Naive thymus-derived CD4-positive, alpha-beta T cell (primary cell): ENCODE results near the gene UEVLD. TPM values are rescaled to one million over a fixed set of nuclear protein-coding genes. Genes with fewer than 3 reads are reported as not detected.

Experiments used
- ATAC-seq: fragments of 150-1000 bp; cut with Tn5 transposase; 2 replicates; pipeline ENCODE4 v1.10.0; 2021; ENCODE audit warnings: mild to moderate bottlenecking, moderate library complexity
- CTCF ChIA-PET: fragments of 350-600 bp; sonication (Branson Sonifier 250); formaldehyde crosslinking; loops from one replicate; lab custom pipeline; 2021; ENCODE audit warnings: antibody characterized with exemption; lab: Charles Lee
- POLR2A ChIA-PET: fragments of 350-600 bp; sonication (Branson Sonifier 250); formaldehyde crosslinking; loops from one replicate; lab custom pipeline; 2021; ENCODE audit warnings: antibody characterized with exemption, inconsistent platforms; lab: Charles Lee
- DNase-seq, 9 donors: peaks; one replicate each; pipeline versions ENCODE4 v3.0.0 to v3.0.0-alpha.2; 2020 to 2022; ENCODE audit warnings: mixed read lengths in 1 of 9
- H3K27ac ChIP-seq: one replicate; pipeline ENCODE4 v1.7.0; 2013; ENCODE audit warnings: mild to moderate bottlenecking, low read depth, low read length, moderate library complexity
- H3K27me3 ChIP-seq, 2 donors: one replicate each; pipeline ENCODE4 v1.7.0; 2013; ENCODE audit warnings: low read length in 2 of 2, mild to moderate bottlenecking in 2 of 2, moderate library complexity in 2 of 2; ENCODE audit not compliant: control insufficient read depth in 2 of 2, insufficient read depth in 2 of 2
- H3K36me3 ChIP-seq, 3 experiments: 1 replicate in 2 of 3; 2 replicates in 1 of 3; pipeline ENCODE4 v1.7.0; 2013; ENCODE audit warnings: low read length in 3 of 3, mild to moderate bottlenecking in 3 of 3, moderate library complexity in 1 of 3; ENCODE audit not compliant: insufficient read depth in 3 of 3, control insufficient read depth in 2 of 3
- H3K4me1 ChIP-seq, 2 donors: one replicate each; pipeline ENCODE4 v1.7.0; 2013; ENCODE audit warnings: low read length in 2 of 2, mild to moderate bottlenecking in 2 of 2, moderate library complexity in 1 of 2; ENCODE audit not compliant: control insufficient read depth in 2 of 2, insufficient read depth in 2 of 2
- H3K4me3 ChIP-seq: 2 replicates; pipeline ENCODE4 v1.7.0; 2013; ENCODE audit warnings: mild to moderate bottlenecking, low read length
- H3K9me3 ChIP-seq, 3 experiments: 1 replicate in 2 of 3; 2 replicates in 1 of 3; pipeline ENCODE4 v1.7.0; 2013; ENCODE audit warnings: low read length in 3 of 3; ENCODE audit not compliant: control insufficient read depth in 2 of 3
- H3K27ac Mint-ChIP-seq, 9 donors: one replicate each; pipeline ENCODE4 v1.8.0; 2020 to 2022; ENCODE audit warnings: mixed read lengths in 9 of 9, mild to moderate bottlenecking in 8 of 9, moderate library complexity in 5 of 9, inconsistent platforms in 2 of 9
- H3K27me3 Mint-ChIP-seq, 5 donors: one replicate each; pipeline ENCODE4 v1.8.0; 2021 to 2022; ENCODE audit warnings: mixed read lengths in 5 of 5, mild to moderate bottlenecking in 1 of 5
- H3K36me3 Mint-ChIP-seq, 5 donors: one replicate each; pipeline ENCODE4 v1.8.0; 2020 to 2022; ENCODE audit warnings: mixed read lengths in 5 of 5, mild to moderate bottlenecking in 3 of 5, inconsistent platforms in 1 of 5
- H3K4me1 Mint-ChIP-seq, 7 donors: one replicate each; pipeline ENCODE4 v1.8.0; 2020 to 2022; ENCODE audit warnings: mixed read lengths in 7 of 7, mild to moderate bottlenecking in 3 of 7, inconsistent platforms in 1 of 7
- H3K4me3 Mint-ChIP-seq, 10 donors: one replicate each; pipeline ENCODE4 v1.8.0; 2020 to 2022; ENCODE audit warnings: mild to moderate bottlenecking in 10 of 10, mixed read lengths in 10 of 10, moderate library complexity in 6 of 10, inconsistent platforms in 2 of 10
- H3K9me3 Mint-ChIP-seq, 11 donors: one replicate each; pipeline ENCODE4 v1.8.0; 2020 to 2022; ENCODE audit warnings: mixed read lengths in 11 of 11, mild to moderate bottlenecking in 4 of 11, inconsistent platforms in 1 of 11, moderate library complexity in 1 of 11
- intact Hi-C, 2 donors: fragments of 100-400 bp; cut with micrococcal nuclease; formaldehyde crosslinking; loops; one replicate each; pipeline ENCODE4 v1.15.1; 2023
- polyA plus RNA-seq, 2 donors: library from polyadenylated mRNA; unstranded; fragments of 300-500 nt; fragmentation: Illumina TruSeq; gene quantifications; one replicate each; pipeline ENCODE4 v1.2.3, GENCODE V29; 2021
- total RNA-seq, 6 experiments: library from RNA in 5 of 6; stranded (reverse) in 5 of 6; gene quantifications; 1 replicate in 5 of 6; 2 replicates in 1 of 6; pipeline ENCODE4 v1.2.3 and lab custom pipeline; 2021 to 2026

Gene UEVLD
- total and polyA plus RNA-seq, 7 experiments from 2014 or later, result 3.6 to 19.8 (median 5.3) TPM

DNA sequence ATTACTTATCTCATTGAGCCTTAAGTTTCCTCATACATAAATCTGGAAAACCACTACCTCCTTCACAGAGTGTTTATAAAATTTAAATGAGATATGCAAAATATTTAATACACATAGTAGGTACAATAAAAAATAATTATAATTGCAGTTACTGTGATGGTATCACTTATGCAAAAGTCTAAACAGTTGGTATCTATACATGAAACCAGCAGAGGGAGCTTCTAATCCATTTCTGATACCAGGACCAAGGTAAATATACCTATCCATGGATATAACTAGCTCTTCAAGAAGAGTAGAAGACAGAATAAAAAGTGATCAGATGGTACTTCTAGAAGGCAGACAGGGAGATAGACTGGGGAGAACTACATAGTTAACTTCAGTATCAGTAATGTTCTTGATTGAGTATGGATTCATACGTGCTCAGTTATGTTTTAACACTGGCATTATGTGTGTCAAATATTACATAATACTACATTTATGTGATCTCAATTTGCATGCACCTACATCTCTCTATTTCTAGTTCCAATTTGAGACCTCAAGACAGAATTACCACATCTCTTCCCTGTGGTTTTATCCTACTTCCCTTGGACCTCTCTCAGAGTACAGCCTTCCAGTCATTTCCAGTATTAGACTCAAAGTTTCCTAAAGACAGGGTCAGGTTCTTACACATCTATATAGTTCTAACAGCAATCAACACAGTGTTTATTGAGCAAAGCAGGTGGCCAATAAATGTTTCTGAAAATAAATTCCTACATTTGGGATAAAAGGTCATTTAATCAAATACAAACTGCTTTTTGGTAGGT lies 48.1 kb downstream of the UEVLD start:
- no peak overlapping the region for H3K4me3 Mint-ChIP-seq
- H3K9me3 Mint-ChIP-seq, result no peaks in the 10 kb centered on the region
- ChIA-PET POLR2A (interaction anchor here (0.6 to 1.7 kb wide), 7 partner anchors 14 to 195 kb away, joined by 3 to 6 read pairs (median 4); partner anchors contain the start of genes SPTY2D1 and TSG101), CTCF (interaction anchor here (0.6 to 4.0 kb wide), 22 partner anchors 14 to 297 kb away, joined by 3 to 40 read pairs (median 3); partner anchors contain the start of gene TSG101)
- H3K27ac Mint-ChIP-seq, result peak overlapping the region in 2 of 9 donors; percentile 2 to 13
- intact Hi-C loops, result loop anchor here (1.0 to 5.0 kb wide), 8 partner anchors 92 to 425 kb away; partner anchors contain the start of gene SPTY2D1 (in 1 of the 2)
- ATAC-seq (peak; percentile 73), DNase-seq (peak in 6 of 9 donors; percentile 30 to 60 (median 44))
- H3K27me3 Mint-ChIP-seq, result no peaks in the 10 kb centered on the region
- H3K4me3 ChIP-seq, result no peak overlapping the region
- H3K4me1 Mint-ChIP-seq, result peaks cover 0 to 8% (median 0%) of the 10 kb centered on the region in 7 donors
- peaks cover 0 to 7% (median 4%) of the 10 kb centered on the region in 5 donors for H3K36me3 Mint-ChIP-seq
- no peaks in the 10 kb centered on the region for H3K27me3 ChIP-seq
- peaks cover 0 to 4% (median 0%) of the 10 kb centered on the region in 3 experiments for H3K36me3 ChIP-seq
- H3K4me1 ChIP-seq, result no peaks in the 10 kb centered on the region
- H3K9me3 ChIP-seq, result no peaks in the 10 kb centered on the region
- no peak overlapping the region for H3K27ac ChIP-seq

- H3K27ac ChIP-seq, result no peak overlapping the region
- no peak overlapping the region for H3K4me3 ChIP-seq
- no peaks in the 10 kb centered on the region for H3K27me3 ChIP-seq
- Mint-ChIP-seq H3K27me3 (no peaks in the 10 kb centered on the region), H3K9me3 (no peaks in the 10 kb centered on the region), H3K27ac (no peak overlapping the region), H3K4me1 (peaks cover 0 to 11% (median 0%) of the 10 kb centered on the region in 7 donors), H3K4me3 (no peak overlapping the region), H3K36me3 (no peaks in the 10 kb centered on the region)
- intact Hi-C loops, result no loop called here
- no peak for ATAC-seq
- no peaks in the 10 kb centered on the region for H3K36me3 ChIP-seq
- no peaks in the 10 kb centered on the region for H3K4me1 ChIP-seq
- ChIA-PET POLR2A (interaction anchor here (2.7 kb wide), 1 partner anchor 10 kb away, joined by 14 read pairs; the partner anchor contains the start of gene TSG101), CTCF (no interaction called here)
- no peaks in the 10 kb centered on the region for H3K9me3 ChIP-seq
- DNase-seq, result no peak
Observed at GRCh38 chr11:18536209-18536608, 52.3 kb downstream of the UEVLD start.

- Histone ChIP-seq H3K27me3 (no peaks in the 10 kb centered on the region), H3K4me1 (no peaks in the 10 kb centered on the region), H3K9me3 (no peaks in the 10 kb centered on the region), H3K4me3 (no peak overlapping the region), H3K36me3 (no peaks in the 10 kb centered on the region), H3K27ac (no peak overlapping the region)
- CTCF ChIA-PET, result interaction anchor here (0.6 kb wide), 2 partner anchors 24 to 142 kb away, joined by 3 to 6 read pairs; no protein-coding TSS in a partner anchor
- DNase-seq (no peak), ATAC-seq (no peak)
- no peaks in the 10 kb centered on the region for H3K9me3 Mint-ChIP-seq
- no peak overlapping the region for H3K27ac Mint-ChIP-seq
- intact Hi-C loops, result no loop called here
- POLR2A ChIA-PET, result interaction anchor here (0.7 to 2.7 kb wide), 2 partner anchors 8 to 91 kb away, joined by 3 to 14 read pairs; partner anchors contain the start of gene TSG101
- no peak overlapping the region for H3K4me3 Mint-ChIP-seq
- H3K36me3 Mint-ChIP-seq, result no peaks in the 10 kb centered on the region
- H3K4me1 Mint-ChIP-seq, result peaks cover 0 to 4% (median 4%) of the 10 kb centered on the region in 7 donors
- no peaks in the 10 kb centered on the region for H3K27me3 Mint-ChIP-seq
Observed at GRCh38 chr11:18534245-18534644, 54.3 kb downstream of the UEVLD start.

DNA sequence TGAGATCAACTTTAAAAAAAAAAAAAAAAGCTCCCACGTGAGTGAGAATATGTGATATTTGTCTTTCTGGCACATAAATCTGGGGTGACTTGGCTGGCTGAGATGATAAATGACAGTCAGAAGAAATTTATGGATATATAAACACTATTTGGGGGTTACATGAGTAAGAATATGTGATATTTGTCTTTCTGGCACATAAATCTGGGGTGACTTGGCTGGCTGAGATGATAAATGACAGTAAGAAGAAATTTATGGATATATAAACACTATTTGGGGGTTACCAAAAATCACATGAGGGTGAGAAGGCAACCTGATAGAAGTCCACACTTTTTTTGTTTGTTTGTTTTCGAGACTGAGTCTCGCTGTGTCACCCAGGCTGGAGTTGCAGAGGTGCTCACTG lies 55.2 kb downstream of the UEVLD start:
- no peak for DNase-seq
- Histone ChIP-seq H3K36me3 (no peaks in the 10 kb centered on the region), H3K27me3 (no peaks in the 10 kb centered on the region), H3K4me1 (no peaks in the 10 kb centered on the region), H3K4me3 (no peak overlapping the region), H3K27ac (no peak overlapping the region), H3K9me3 (no peaks in the 10 kb centered on the region)
- CTCF ChIA-PET, result interaction anchor here (0.7 kb wide), 1 partner anchor 431 kb away, joined by 4 read pairs; no protein-coding TSS in a partner anchor
- H3K9me3 Mint-ChIP-seq, result no peaks in the 10 kb centered on the region
- H3K36me3 Mint-ChIP-seq, result no peaks in the 10 kb centered on the region
- no peaks in the 10 kb centered on the region for H3K27me3 Mint-ChIP-seq
- POLR2A ChIA-PET, result interaction anchor here (0.7 kb wide), 1 partner anchor 12 kb away, joined by 3 read pairs; no protein-coding TSS in a partner anchor
- no peak for ATAC-seq
- peaks cover 0 to 10% (median 8%) of the 10 kb centered on the region in 7 donors for H3K4me1 Mint-ChIP-seq
- no peak overlapping the region for H3K4me3 Mint-ChIP-seq
- H3K27ac Mint-ChIP-seq, result peak overlapping the region in 1 of 9 donors; percentile 48
- intact Hi-C loops, result no loop called here

DNA sequence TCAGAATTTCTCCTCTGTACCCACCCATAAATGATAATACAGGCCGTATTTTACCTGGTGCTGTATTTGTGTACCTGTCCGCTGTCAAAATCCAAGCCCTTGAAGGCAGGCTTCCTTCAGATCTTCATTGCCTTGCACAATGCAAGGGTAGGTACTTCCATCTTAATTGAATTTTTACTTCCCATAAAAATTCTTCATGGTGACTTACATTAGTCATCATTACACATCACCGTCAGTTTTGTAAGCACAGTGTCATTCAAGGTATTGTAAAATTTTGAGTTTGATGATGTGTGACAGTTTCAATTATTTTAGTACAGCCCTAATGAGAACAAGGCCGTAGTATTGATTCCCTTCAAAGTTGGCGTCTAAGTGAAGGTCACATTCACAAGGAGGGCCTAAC lies 61.0 kb downstream of the UEVLD start:
- no peaks in the 10 kb centered on the region for H3K27me3 ChIP-seq
- H3K36me3 ChIP-seq, result peaks cover 0 to 2% (median 0%) of the 10 kb centered on the region in 3 experiments
- H3K9me3 ChIP-seq, result no peaks in the 10 kb centered on the region
- Mint-ChIP-seq H3K27me3 (peaks cover 0 to 3% (median 0%) of the 10 kb centered on the region in 5 donors), H3K9me3 (peaks cover 0 to 4% (median 0%) of the 10 kb centered on the region in 11 donors), H3K4me1 (peaks cover 20 to 59% (median 47%) of the 10 kb centered on the region in 7 donors), H3K27ac (peak overlapping the region; percentile 99 to 100 (median 100)), H3K36me3 (peaks cover 0 to 14% (median 10%) of the 10 kb centered on the region in 5 donors), H3K4me3 (peak overlapping the region; percentile 93 to 100 (median 100))
- H3K4me3 ChIP-seq, result peak overlapping the region; percentile 94
- intact Hi-C loops, result loop anchor here (1.0 to 10.0 kb wide), 12 partner anchors 91 to 1835 kb away; partner anchors contain the start of genes C11orf58 (in 1 of the 2), HTATIP2 (in 1 of the 2), LDHC (in 1 of the 2) and PIK3C2A (in 1 of the 2)
- H3K27ac ChIP-seq, result peak overlapping the region; percentile 96
- ATAC-seq (no peak), DNase-seq (peak in 2 of 9 donors; percentile 9 to 25)
- POLR2A ChIA-PET, result interaction anchor here (0.6 to 3.2 kb wide), 15 partner anchors 8 to 1174 kb away, joined by 3 to 34 read pairs (median 9); partner anchors contain the start of genes GTF2H1, HPS5, LDHA and SPTY2D1
- CTCF ChIA-PET, result interaction anchor here (1.9 kb wide), 1 partner anchor 13 kb away, joined by 6 read pairs; no protein-coding TSS in a partner anchor
- H3K4me1 ChIP-seq, result peaks cover 18% of the 10 kb centered on the region in 2 donors
